ENCODE results near the gene PBX4.

DNA sequence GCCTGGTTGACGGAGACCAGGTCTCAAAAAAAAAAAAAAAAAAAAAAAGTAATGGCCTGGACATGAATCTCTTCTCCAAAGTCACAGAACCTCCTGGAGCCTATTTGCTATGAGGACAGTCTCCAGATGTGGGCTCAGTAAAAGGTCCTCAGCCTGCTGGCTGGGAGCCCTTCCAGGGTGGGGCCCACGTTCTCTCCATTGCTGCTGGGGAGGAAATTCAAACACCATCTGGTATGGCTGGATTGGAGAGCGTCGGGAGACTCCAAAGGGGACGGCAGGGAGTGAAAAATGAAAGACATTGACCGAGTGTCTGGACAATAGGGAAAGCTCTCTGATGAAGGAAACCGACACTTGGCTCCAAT lies 1.3 kb upstream of the PBX4 start:
- TF ChIP-seq, protein P1, sequence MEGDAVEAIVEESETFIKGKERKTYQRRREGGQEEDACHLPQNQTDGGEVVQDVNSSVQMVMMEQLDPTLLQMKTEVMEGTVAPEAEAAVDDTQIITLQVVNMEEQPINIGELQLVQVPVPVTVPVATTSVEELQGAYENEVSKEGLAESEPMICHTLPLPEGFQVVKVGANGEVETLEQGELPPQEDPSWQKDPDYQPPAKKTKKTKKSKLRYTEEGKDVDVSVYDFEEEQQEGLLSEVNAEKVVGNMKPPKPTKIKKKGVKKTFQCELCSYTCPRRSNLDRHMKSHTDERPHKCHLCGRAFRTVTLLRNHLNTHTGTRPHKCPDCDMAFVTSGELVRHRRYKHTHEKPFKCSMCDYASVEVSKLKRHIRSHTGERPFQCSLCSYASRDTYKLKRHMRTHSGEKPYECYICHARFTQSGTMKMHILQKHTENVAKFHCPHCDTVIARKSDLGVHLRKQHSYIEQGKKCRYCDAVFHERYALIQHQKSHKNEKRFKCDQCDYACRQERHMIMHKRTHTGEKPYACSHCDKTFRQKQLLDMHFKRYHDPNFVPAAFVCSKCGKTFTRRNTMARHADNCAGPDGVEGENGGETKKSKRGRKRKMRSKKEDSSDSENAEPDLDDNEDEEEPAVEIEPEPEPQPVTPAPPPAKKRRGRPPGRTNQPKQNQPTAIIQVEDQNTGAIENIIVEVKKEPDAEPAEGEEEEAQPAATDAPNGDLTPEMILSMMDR (IDR thresholded peaks at IDR 0.05) = no peak
- TF ChIP-seq POLR2A (IDR thresholded peaks at IDR 0.05) (no peak), EP300 (IDR thresholded peaks at IDR 0.05) (no peak)
